GM12878 (cell line): ENCODE measurements around the gene CTNNBL1. TPM values are rescaled to one million over a fixed set of nuclear protein-coding genes. Genes with fewer than 3 reads are reported as not detected.

Experiments
- ATAC-seq: fragments of 200-7000 bp; cut with Tn5 transposase; 3 replicates; pipeline ENCODE4 v1.9.1; 2020; ENCODE audit warnings: mild to moderate bottlenecking, moderate library complexity
- BruUV-seq: library from RNA; stranded (reverse); fragments of 400-500 nt; replicated peaks from 2 replicates; lab custom pipeline; 2021; lab: Mats Ljungman, UMichigan
- CTCF ChIA-PET: fragments of 300-600 bp; sonication (Branson Sonifier 250); formaldehyde crosslinking; extraction: SDS; loops from one replicate; lab custom pipeline; 2021; ENCODE audit warnings: inconsistent platforms; lab: Yijun Ruan, JAX
- POLR2A ChIA-PET: fragments of 350-600 bp; formaldehyde crosslinking; extraction: SDS; loops from one replicate; lab custom pipeline; 2021; ENCODE audit warnings: inconsistent platforms; lab: Charles Lee
- RAD21 ChIA-PET: fragments of 300-600 bp; sonication (Branson Sonifier 250); formaldehyde crosslinking; loops from one replicate; lab custom pipeline; 2023; ENCODE audit warnings: antibody characterized with exemption; ENCODE audit not compliant: unreplicated experiment; lab: Charles Lee
- SMC1A ChIA-PET: fragments of 300-600 bp; sonication (Branson Sonifier 250); formaldehyde crosslinking; loops from one replicate; lab custom pipeline; 2023; ENCODE audit not compliant: unreplicated experiment, uncharacterized antibody; lab: Charles Lee
- DNase-seq: peaks from one replicate; pipeline ENCODE4 v3.0.0-alpha.2; 2011; ENCODE audit warnings: low read depth, low spot score
- FAIRE-seq: peaks from 3 replicates; lab custom pipeline; 2011; peaks lifted over from hg19 to GRCh38; lab: Jason Lieb, UNC
- H2AFZ ChIP-seq: 2 replicates; pipeline ENCODE4 v1.6.0; 2011; ENCODE audit warnings: low read depth, low read length, control low read depth; ENCODE audit not compliant: control insufficient read depth
- H3K27ac ChIP-seq: 2 replicates; pipeline ENCODE4 v1.5.1; 2011; ENCODE audit warnings: control low read depth; ENCODE audit not compliant: control insufficient read depth, insufficient read depth
- H3K27me3 ChIP-seq, 2 experiments: replicated peaks in 1 of 2; 2 replicates each; pipeline versions ENCODE4 v1.6.0 to v1.6.1; 2011; ENCODE audit warnings: low read length in 1 of 2; ENCODE audit not compliant: control insufficient read depth in 2 of 2, insufficient read depth in 2 of 2
- H3K36me3 ChIP-seq, 2 experiments: 2 replicates each; pipeline ENCODE4 v1.5.1; 2011; ENCODE audit warnings: low read length in 1 of 2; ENCODE audit not compliant: control insufficient read depth in 2 of 2, insufficient read depth in 2 of 2
- H3K4me1 ChIP-seq: 2 replicates; pipeline ENCODE4 v1.6.1; 2011; ENCODE audit warnings: mild to moderate bottlenecking, low read length, moderate library complexity, mixed read lengths; ENCODE audit not compliant: control insufficient read depth, insufficient read depth
- H3K4me2 ChIP-seq: 2 replicates; pipeline ENCODE4 v1.6.0; 2011; ENCODE audit warnings: control low read depth; ENCODE audit not compliant: control insufficient read depth, insufficient read depth
- H3K4me3 ChIP-seq: fragments of 200-600 bp; sonication (generic); 2 replicates; pipeline ENCODE4 v1.5.1; 2016
- H3K79me2 ChIP-seq: 2 replicates; pipeline ENCODE4 v1.6.0; 2011; ENCODE audit warnings: low read length; ENCODE audit not compliant: control insufficient read depth, insufficient read depth
- H3K9ac ChIP-seq: 2 replicates; pipeline ENCODE4 v1.8.0; 2011; ENCODE audit warnings: low read length, control low read depth, mixed read lengths; ENCODE audit not compliant: control insufficient read depth, insufficient read depth
- H3K9me3 ChIP-seq: replicated peaks from 3 replicates; pipeline ENCODE4 v1.5.1; 2011; ENCODE audit warnings: mild to moderate bottlenecking, low read length; ENCODE audit not compliant: control insufficient read depth, insufficient read depth
- H4K20me1 ChIP-seq: 2 replicates; pipeline ENCODE4 v1.6.0; 2011; ENCODE audit not compliant: control insufficient read depth, insufficient read depth
- ATF7 ChIP-seq: fragments of 450-650 bp; IDR thresholded peaks from 2 replicates; pipeline ENCODE4 v1.6.1; 2016; ENCODE audit warnings: low read depth, mild to moderate bottlenecking
- BCL11A ChIP-seq: IDR thresholded peaks from 2 replicates; pipeline ENCODE4 v1.6.1; 2011; ENCODE audit warnings: low read depth, low read length
- BHLHE40 ChIP-seq, 2 experiments: fragments of 450-650 bp in 1 of 2; IDR thresholded peaks; 2 replicates each; pipeline ENCODE4 v1.6.1; 2011 to 2017; ENCODE audit warnings: low read depth in 2 of 2, borderline replicate concordance in 1 of 2, improper control_type of control experiment in 1 of 2, low read length in 1 of 2, mild to moderate bottlenecking in 1 of 2
- CREB1 ChIP-seq: IDR thresholded peaks from 2 replicates; pipeline ENCODE4 v1.6.1; 2012; ENCODE audit warnings: low read depth, mild to moderate bottlenecking, inconsistent platforms
- CTCF ChIP-seq, 3 experiments: IDR thresholded peaks in 2 of 3; conservative IDR thresholded peaks in 1 of 3; 2 replicates each; pipeline ENCODE4 v1.5.1; 2011; ENCODE audit warnings: low read depth in 3 of 3, low read length in 3 of 3, mild to moderate bottlenecking in 3 of 3, control low read depth in 2 of 3, moderate library complexity in 2 of 3, inconsistent platforms in 1 of 3, mixed read lengths in 1 of 3; ENCODE audit not compliant: control insufficient read depth in 2 of 3, insufficient read depth in 1 of 3; ENCODE audit errors: extremely low read depth in 1 of 3
- EZH2 ChIP-seq: IDR thresholded peaks from 2 replicates; pipeline ENCODE4 v1.6.1; 2012; ENCODE audit warnings: low read depth, mild to moderate bottlenecking, control low read depth, inconsistent platforms, low read length, borderline replicate concordance; ENCODE audit not compliant: control insufficient read depth
- JUND ChIP-seq: IDR thresholded peaks from 2 replicates; pipeline ENCODE4 v1.6.1; 2012; ENCODE audit warnings: low read depth, mild to moderate bottlenecking, low read length, improper control_type of control experiment, moderate library complexity
- MAX ChIP-seq: IDR thresholded peaks from 2 replicates; pipeline ENCODE4 v1.6.1; 2012; ENCODE audit warnings: low read depth, low read length, improper control_type of control experiment
- MXI1 ChIP-seq: fragments of 150-350 bp; IDR thresholded peaks from 2 replicates; pipeline ENCODE4 v1.6.1; 2011; ENCODE audit warnings: low read depth, mild to moderate bottlenecking, inconsistent platforms, low read length, improper control_type of control experiment
- MYC ChIP-seq: IDR thresholded peaks from 2 replicates; pipeline ENCODE4 v1.6.1; 2011; ENCODE audit warnings: mild to moderate bottlenecking, low read length, moderate library complexity, inconsistent platforms; ENCODE audit not compliant: insufficient read depth, insufficient replicate concordance, insufficient read length, severe bottlenecking
- NFXL1 ChIP-seq: fragments of 450-650 bp; IDR thresholded peaks from 2 replicates; pipeline ENCODE4 v1.6.1; 2017; ENCODE audit warnings: antibody characterized with exemption, mild to moderate bottlenecking, borderline replicate concordance
- POLR2AphosphoS2 ChIP-seq: IDR thresholded peaks from 2 replicates; pipeline ENCODE4 v1.6.1; 2011; ENCODE audit warnings: low read depth, mild to moderate bottlenecking, low read length, improper control_type of control experiment, moderate library complexity
- SMARCA5 ChIP-seq: fragments of 450-650 bp; IDR thresholded peaks from 2 replicates; pipeline ENCODE4 v1.6.1; 2017; ENCODE audit warnings: mild to moderate bottlenecking
- WGBS: methylation state at CpG from one replicate; pipeline ENCODE4 v1.1.6; 2016; ENCODE audit warnings: low lambda C conversion rate; ENCODE audit not compliant: insufficient replicate concordance, insufficient coverage; ENCODE audit errors: missing lambda C conversion rate; 5-methylcytosine and 5-hydroxymethylcytosine counted together
- in situ Hi-C: fragments of 300-500 bp; cut with MboI; formaldehyde crosslinking; loops from 9 replicates; pipeline ENCODE4 v1.14.3; 2018; ENCODE audit warnings: mixed read lengths
- intact Hi-C: fragments of 100-400 bp; cut with micrococcal nuclease; formaldehyde crosslinking; loops from one replicate; pipeline ENCODE4 v1.14.2; 2022; ENCODE audit not compliant: unreplicated experiment
- polyA plus RNA-seq, 11 experiments: library from polyadenylated mRNA; depleted of rRNA in 4 of 11; unstranded in 6 of 11; stranded (reverse) in 5 of 11; fragments of >200 nt; fragmentation: Nextera tagmentation in 4 of 11; fragmentation: Illumina TruSeq in 1 of 11; extraction: Ambion mirVana in 4 of 11; extraction: Trizol in 1 of 11; gene quantifications; 1 replicate in 1 of 11; 2 replicates in 10 of 11; pipeline versions ENCODE4 v1.2.1 to v1.2.3, GENCODE V29; 2011 to 2016; ENCODE audit warnings: inconsistent platforms in 2 of 11, missing spikeins in 2 of 11, low read depth in 1 of 11
- total RNA-seq, 4 experiments: library from RNA; depleted of rRNA in 3 of 4; stranded (reverse); fragments of >200 nt in 3 of 4; fragmentation: Illumina TruSeq in 1 of 4; extraction: Trizol in 1 of 4; gene quantifications; 2 replicates each; pipeline versions ENCODE4 v1.2.1 to v1.2.3, GENCODE V29; 2013 to 2021
- TF ChIP-seq, protein P1 (sequence below): fragments of 450-650 bp; IDR thresholded peaks from 2 replicates; pipeline ENCODE4 v1.6.1; 2018; ENCODE audit warnings: borderline replicate concordance, mild to moderate bottlenecking; ENCODE audit not compliant: partially characterized antibody

CTNNBL1 gene
- total and polyA plus RNA-seq, 10 of the 15 experiments (the other 5 are each of a cell fraction or from before 2014, with no cell fraction given), result 43.1 to 102 (median 67.8) TPM

DNA sequence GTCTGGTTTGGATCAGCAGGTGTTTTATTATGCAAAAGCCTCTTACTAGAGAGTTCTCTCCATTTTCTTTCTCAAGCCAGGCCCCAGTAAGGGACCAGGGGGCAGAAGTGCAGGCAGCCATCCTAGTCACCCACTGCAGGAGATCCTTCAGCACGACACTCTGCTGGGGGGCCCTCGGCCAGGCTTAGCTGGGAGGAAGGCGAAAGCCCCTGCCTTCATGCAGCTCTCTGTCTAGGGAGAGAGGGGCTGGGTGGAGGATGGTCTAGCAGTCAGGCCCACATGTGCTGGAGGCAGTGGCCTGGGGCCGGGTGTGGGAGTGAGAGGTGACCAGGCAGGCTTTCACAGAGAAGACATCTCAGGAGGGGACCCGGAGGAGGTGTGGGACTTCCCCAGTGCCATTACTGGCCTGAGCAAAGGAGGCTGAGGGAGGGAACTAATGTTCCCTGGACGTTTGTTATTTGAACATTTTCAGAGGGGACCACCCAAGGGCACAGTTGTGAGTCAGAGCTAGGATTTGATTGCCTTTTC is 175.6 kb downstream of the CTNNBL1 start:
- peaks cover 3 to 11% of the 10 kb centered on the region in 2 experiments; a peak in 3 of 4 replicates for H3K36me3 ChIP-seq
- BruUV-seq, result no TSS peak

More for the DNA sequence above, 175.6 kb downstream of the CTNNBL1 start:
- 67% methylated on average over 6 of the region's 6 CpGs for WGBS
- ChIA-PET POLR2A (no interaction called here), RAD21 (no interaction called here), CTCF (no interaction called here)
- H3K27me3 ChIP-seq, result no peaks in the 10 kb centered on the region
- no peaks in the 10 kb centered on the region for H3K9me3 ChIP-seq
- no peak overlapping the region for H3K27ac ChIP-seq
- no peak for ATAC-seq
- intact Hi-C loops, result no loop called here
- in situ Hi-C loops, result no loop called here
- H3K4me1 ChIP-seq, result no peaks in the 10 kb centered on the region
- H2AFZ ChIP-seq, result no peak overlapping the region
- TF ChIP-seq, protein P1, sequence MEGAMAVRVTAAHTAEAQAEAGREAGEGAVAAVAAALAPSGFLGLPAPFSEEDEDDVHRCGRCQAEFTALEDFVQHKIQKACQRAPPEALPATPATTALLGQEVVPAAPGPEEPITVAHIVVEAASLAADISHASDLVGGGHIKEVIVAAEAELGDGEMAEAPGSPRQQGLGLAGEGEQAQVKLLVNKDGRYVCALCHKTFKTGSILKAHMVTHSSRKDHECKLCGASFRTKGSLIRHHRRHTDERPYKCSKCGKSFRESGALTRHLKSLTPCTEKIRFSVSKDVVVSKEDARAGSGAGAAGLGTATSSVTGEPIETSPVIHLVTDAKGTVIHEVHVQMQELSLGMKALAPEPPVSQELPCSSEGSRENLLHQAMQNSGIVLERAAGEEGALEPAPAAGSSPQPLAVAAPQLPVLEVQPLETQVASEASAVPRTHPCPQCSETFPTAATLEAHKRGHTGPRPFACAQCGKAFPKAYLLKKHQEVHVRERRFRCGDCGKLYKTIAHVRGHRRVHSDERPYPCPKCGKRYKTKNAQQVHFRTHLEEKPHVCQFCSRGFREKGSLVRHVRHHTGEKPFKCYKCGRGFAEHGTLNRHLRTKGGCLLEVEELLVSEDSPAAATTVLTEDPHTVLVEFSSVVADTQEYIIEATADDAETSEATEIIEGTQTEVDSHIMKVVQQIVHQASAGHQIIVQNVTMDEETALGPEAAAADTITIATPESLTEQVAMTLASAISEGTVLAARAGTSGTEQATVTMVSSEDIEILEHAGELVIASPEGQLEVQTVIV, result no peak
- TF ChIP-seq EZH2 (no peak), CREB1 (no peak), BCL11A (no peak), MAX (no peak), MYC (no peak), CTCF (IDR thresholded peaks at IDR 0.05 in 2 of 3, conservative IDR thresholded peaks at IDR 0.05 in 1 of 3; ENCODE audit: control insufficient read depth in 2 of 3, extremely low read depth in 1 of 3, insufficient read depth in 1 of 3, low read depth in 3 of 3, low read length in 3 of 3) (no peak), BHLHE40 (IDR thresholded peaks at IDR 0.05; ENCODE audit: borderline replicate concordance in 1 of 2, low read depth in 2 of 2, low read length in 1 of 2) (no peak), POLR2AphosphoS2 (no peak), ATF7 (no peak), SMARCA5 (no peak), NFXL1 (no peak), MXI1 (no peak), JUND (no peak)
- TF ChIP-seq, all 136 proteins: peak for 0
- Histone ChIP-seq H4K20me1 (no peaks in the 10 kb centered on the region), H3K4me3 (no peak overlapping the region), H3K9ac (no peak overlapping the region), H3K79me2 (no peaks in the 10 kb centered on the region), H3K4me2 (no peak overlapping the region)
- DNase-seq (no peak), FAIRE-seq (no peak)
- SMC1A ChIA-PET, result interaction anchor here (1.3 kb wide), 1 partner anchor 10 kb away, joined by 3 read pairs; no protein-coding TSS in a partner anchor
